Cerebellar cortex (tissue), 1 donor: ENCODE measurements around the gene ZNF341.
"Not testable (repeated sequence)": the region's sequence is repeated elsewhere in the genome, so short reads cannot be mapped to it uniquely, and the experiment has no call there.

Experiments
- DNase-seq: peaks from one replicate; pipeline ENCODE4 v3.0.0-alpha.2; 2015; ENCODE audit warnings: low spot score

ZNF341 gene

DNA sequence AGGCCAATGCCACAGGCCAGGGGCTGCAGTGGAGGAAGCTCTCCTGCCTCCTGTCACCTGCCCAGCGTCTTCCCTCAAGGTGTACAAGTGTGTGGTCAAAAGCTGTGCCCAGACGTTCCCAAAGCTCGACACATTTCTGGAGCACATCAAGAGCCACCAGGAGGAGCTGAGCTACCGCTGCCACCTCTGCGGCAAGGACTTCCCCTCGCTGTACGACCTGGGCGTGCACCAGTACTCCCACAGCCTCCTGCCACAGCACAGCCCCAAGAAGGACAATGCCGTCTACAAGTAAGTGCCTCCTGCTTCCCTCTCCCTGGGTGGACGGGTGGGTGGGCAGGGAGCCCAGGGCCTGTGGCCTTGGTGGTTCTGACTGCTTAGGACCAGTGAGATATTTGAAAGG is 38.2 kb downstream of the ZNF341 start:
- no peak for DNase-seq

DNA sequence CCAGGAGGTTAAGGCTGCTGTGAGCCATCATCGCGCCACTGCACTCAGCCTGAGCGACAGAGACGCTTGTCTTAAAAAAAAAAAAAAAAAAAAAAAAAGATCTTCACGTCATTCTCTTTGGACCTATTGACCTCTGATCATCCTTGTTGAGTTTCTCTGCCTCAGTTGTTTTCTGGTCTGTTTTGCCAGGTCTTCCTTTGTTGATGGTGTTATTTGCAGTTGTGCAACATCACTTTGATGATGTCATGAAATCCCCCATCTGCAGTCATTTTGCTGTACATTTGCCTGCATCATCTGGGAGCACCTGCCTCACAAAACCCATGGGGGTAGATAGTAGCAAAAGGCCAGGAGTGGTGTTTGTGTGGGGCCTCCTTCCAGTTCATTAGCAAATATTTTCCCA is 40.1 kb downstream of the ZNF341 start:
- DNase-seq: no peak

- no peak for DNase-seq
Measured at GRCh38 chr20:33772439-33772838, 40.6 kb downstream of the ZNF341 start.

- DNase-seq: no peak
Measured at GRCh38 chr20:33773412-33774089, 41.8 kb downstream of the ZNF341 start.

- no peak for DNase-seq
Measured at GRCh38 chr20:33777816-33778215, 46.0 kb downstream of the ZNF341 start.

DNA sequence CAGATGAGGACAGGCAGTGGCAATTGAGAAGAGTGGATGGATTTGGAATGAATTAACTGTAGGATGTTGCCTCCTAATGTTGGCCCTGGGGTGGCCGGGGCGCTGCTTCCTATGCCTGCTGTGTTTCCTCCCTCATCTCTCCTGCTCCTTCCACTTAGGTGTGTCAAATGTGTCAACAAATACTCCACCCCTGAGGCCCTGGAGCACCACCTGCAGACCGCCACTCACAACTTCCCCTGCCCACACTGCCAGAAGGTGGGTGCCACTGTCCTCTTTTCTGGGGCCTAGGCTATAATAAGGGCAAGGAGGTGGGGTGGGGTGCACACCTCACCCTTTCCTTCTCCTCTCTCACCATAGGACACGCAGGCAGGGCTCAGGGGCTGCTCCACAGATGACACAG is 49.3 kb downstream of the ZNF341 start:
- no peak for DNase-seq

GRCh38 chr20:33781945-33782344 is 50.1 kb downstream of the ZNF341 start:
- no peak for DNase-seq

DNA sequence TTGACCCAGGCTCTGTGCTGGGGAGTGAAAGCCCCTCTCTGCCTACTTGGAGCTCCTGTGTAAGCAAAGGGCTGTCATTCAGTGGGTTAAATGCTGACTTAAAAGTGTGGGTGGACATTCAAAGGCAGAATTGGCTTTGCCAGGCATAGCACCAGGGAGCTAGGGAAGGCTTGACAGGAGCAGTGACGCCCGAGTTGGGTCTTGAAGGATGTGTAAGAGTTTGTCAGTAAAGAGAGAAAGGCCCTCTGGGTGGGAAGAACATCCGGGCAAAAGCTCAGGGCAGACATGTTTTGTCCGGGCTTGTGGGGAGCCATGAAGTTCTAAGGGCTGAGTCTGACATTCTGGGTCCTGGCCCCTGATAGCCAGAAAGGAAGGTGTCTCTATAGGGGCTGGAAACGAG is 51.5 kb downstream of the ZNF341 start:
- DNase-seq: no peak

GRCh38 chr20:33783818-33784217 is 52.0 kb downstream of the ZNF341 start:
- no peak for DNase-seq

GRCh38 chr20:33784225-33784624 is 52.4 kb downstream of the ZNF341 start:
- DNase-seq: no peak

GRCh38 chr20:33785503-33785902 is 53.7 kb downstream of the ZNF341 start:
- no peak for DNase-seq

DNA sequence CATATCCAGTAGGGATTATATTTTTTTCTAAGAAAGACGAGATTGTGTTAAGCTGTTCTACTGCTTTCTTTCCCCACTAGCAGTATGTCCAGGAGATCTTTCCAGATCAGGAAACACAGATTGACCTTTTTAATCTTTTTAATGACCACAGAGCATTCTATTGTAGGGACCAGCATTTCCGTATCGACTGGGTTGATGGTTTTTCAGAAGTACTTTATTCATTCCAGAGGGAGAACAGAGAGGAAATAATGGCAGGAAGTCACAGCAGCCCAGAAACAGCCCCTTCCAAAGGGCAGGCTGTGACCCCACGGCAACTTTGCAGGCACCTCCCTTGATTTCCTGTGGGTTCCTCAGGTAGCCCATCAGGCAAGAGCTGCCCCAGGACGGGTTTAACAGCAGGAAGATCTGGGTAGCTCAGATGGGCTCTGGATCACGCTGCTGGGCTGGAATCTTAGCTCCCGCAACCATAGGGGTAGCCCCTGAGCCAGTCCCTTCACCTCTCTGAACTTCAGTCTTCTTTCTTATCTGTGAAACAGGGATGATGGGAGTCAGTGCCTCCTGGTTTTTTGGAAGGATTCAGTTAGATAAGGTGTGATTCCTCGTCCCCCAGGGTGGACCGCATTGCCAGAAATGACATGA is 55.6 kb downstream of the ZNF341 start:
- DNase-seq: no peak

- no peak for DNase-seq
Measured at GRCh38 chr20:33788351-33789049, 56.7 kb downstream of the ZNF341 start.

DNA sequence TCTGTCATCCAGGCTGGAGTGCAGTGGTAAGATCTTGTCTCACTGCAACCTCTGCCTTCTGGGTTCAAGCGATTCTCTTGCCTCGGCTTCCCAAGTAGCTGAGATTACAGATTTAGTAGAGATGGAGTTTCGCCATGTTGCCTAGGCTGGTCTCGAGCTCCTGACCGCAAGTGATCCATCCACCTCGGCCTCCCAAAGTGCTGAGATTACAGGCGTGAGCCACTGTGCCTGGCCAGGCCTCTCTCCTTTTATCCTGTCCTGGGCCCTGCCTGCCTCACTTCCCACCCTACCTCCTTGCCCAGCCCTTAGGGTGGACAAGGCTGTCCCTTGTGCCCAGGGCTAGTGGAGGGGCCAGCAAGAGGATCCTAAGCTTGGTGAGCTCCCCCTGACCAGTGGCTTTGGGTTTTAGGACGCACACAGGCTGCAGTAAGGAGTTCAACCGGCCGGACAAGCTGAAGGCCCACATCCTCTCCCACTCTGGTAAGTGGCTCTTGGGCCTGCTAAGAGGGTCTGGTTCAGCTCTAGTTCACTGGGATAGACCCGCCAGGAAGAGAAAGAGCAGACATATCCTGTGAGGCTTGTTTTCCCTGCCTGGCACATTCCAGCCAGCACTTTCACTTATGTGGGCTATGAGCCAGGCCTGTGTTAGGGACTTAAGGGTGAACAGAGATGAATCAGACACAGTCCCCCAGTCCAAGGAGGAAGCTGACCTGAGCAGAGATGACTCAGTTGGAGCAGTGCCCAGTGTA is 57.5 kb downstream of the ZNF341 start:
- no peak for DNase-seq

GRCh38 chr20:33789858-33790182 is 58.0 kb downstream of the ZNF341 start:
- no peak for DNase-seq

DNA sequence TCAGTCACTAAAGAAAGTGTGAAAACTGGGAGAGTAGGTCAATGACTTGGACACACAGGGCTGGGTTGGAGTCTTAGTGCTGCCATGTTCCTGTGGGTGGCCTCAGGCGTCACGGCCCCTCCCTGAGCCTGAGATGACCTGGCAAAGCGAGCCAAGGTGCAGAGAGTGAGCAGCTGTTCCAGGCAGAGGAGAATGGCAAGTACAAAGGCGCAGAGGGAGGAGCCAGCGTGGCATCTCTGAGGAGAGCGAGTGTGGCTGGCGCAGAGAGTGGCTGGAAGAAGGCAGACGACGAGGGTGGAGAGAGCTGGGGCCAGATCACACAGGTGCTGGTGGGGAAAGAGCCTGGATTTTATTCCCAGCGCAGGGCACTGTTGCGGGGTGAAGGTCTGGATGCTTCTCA is 58.8 kb downstream of the ZNF341 start:
- DNase-seq: no peak

GRCh38 chr20:33791021-33791420 is 59.2 kb downstream of the ZNF341 start:
- DNase-seq: no peak

- no peak for DNase-seq
Measured at GRCh38 chr20:33791540-33791939, 59.7 kb downstream of the ZNF341 start.

DNA sequence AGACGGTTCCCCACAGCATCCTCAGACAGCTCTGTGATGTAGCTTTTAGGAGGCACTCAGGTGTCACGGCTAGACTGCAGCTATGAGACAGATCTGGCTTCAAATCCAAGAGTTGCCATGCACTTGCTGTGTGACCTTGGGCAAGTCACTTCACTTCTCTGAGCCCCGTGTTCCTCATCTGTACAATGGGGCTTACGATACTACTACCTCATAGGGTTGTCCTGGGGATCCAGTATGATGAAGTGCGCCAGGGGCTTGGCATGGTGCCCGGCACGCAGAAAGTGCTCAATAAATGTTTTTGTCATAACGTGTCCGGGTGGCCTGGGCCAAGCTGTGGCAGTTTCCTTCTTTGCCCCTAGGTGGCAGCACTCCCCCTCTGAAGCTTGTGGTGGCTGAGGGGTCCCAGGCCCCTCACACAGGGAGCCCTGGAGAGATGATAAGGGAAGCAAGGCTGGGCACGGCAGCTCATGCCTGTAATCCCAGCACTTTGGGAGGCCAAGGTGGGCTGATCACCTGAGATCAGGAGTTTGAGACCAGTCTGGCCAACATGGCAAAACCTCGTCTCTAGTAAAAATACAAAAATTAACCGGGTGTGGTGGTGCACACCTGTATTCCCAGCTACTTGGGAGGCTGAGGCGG is 60.3 kb downstream of the ZNF341 start:
- peak; percentile 17 for DNase-seq

- DNase-seq: not testable (repeated sequence)
Measured at GRCh38 chr20:33792598-33792989, 60.8 kb downstream of the ZNF341 start.

DNA sequence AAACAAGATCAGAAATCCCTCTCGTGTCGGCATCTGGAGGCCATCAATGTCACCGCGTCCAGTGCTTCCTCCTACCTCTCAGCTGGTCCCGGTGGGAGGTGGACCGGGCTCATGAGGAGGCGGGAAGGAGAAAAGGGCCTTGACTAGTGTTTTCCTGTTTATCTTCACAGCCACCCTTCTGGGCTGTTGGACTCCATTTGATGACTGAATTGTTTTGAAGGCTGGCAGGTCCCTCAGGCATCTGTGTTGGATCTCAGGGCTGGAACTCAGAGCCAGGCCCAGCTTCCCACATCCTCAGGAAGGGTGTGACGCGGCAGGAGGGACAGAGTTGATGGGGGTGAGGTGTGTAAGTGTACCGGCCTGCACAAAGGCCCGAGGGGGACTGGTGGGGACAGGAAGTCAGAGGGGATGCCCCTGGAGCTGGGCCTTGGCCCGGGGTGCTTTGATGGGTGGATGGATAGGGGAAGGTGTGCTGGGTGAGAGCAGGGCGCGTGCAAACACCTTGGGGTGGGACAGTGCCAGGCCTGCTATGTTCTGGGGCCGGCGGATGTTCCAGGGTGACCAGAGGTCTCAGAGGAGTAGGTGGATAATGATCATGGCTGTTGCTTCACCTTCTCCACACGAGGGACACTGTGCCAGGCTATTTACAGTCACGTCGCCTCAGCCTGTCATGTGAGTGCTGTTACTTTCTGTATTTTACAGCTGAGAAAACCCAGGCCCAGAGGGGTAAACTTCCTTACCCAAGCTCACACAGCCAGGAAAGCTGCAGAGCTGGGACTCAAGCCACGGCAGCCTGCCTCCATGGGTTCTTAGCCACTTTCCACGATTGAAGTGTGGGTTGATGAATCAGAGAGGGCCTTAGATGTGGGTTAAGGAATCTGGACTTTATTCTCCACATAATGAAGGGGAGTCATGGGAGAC is 61.5 kb downstream of the ZNF341 start:
- DNase-seq: no peak
